Liver (tissue), 3 donors: ENCODE results near the gene KAT7.

Experiments used
- EGR1 ChIP-seq, 2 donors: IDR thresholded peaks; 2 replicates each; pipeline ENCODE4 v1.6.1; 2016 to 2018; ENCODE audit warnings: antibody characterized with exemption in 2 of 2, low read depth in 2 of 2
- GABPA ChIP-seq, 2 donors: IDR thresholded peaks in 1 of 2; conservative IDR thresholded peaks in 1 of 2; 2 replicates each; pipeline ENCODE4 v1.6.1; 2016; ENCODE audit warnings: antibody characterized with exemption in 2 of 2, mild to moderate bottlenecking in 1 of 2, moderate library complexity in 1 of 2
- HNF4A ChIP-seq, 2 donors: conservative IDR thresholded peaks; 2 replicates each; pipeline ENCODE4 v1.6.1; 2016; ENCODE audit warnings: antibody characterized with exemption in 2 of 2, mild to moderate bottlenecking in 2 of 2
- HNF4G ChIP-seq: IDR thresholded peaks from 2 replicates; pipeline ENCODE4 v1.6.1; 2016; ENCODE audit warnings: antibody characterized with exemption
- JUND ChIP-seq, 2 donors: IDR thresholded peaks; 2 replicates each; pipeline ENCODE4 v1.6.1; 2016; ENCODE audit warnings: antibody characterized with exemption in 2 of 2
- NR2F2 ChIP-seq: IDR thresholded peaks from 2 replicates; pipeline ENCODE4 v1.6.1; 2016; ENCODE audit warnings: antibody characterized with exemption
- RXRA ChIP-seq, 2 donors: IDR thresholded peaks; 2 replicates each; pipeline ENCODE4 v1.6.1; 2017 to 2018; ENCODE audit warnings: antibody characterized with exemption in 2 of 2, mild to moderate bottlenecking in 1 of 2
- SP1 ChIP-seq: IDR thresholded peaks from 2 replicates; pipeline ENCODE4 v1.6.1; 2018; ENCODE audit warnings: antibody characterized with exemption, mild to moderate bottlenecking
- TAF1 ChIP-seq: conservative IDR thresholded peaks from 2 replicates; pipeline ENCODE4 v1.6.1; 2016; ENCODE audit warnings: antibody characterized with exemption, mild to moderate bottlenecking
- TF ChIP-seq, protein P1 (sequence below): fragments of 150-350 bp; IDR thresholded peaks from 2 replicates; pipeline ENCODE4 v1.5.1; 2017; ENCODE audit warnings: improper control_type of control experiment, low read depth, low read length; ENCODE audit not compliant: missing input control
- TF ChIP-seq, protein P2 (sequence below): IDR thresholded peaks from 2 replicates; pipeline ENCODE4 v1.6.1; 2016; ENCODE audit warnings: antibody characterized with exemption
- TF ChIP-seq, protein P3 (sequence below): IDR thresholded peaks from 2 replicates; pipeline ENCODE4 v1.6.1; 2016; ENCODE audit warnings: antibody characterized with exemption, mild to moderate bottlenecking
- TF ChIP-seq, protein P4 (sequence below): IDR thresholded peaks from 2 replicates; pipeline ENCODE4 v1.6.1; 2016; ENCODE audit warnings: antibody characterized with exemption
- donor health status: healthy.
- donor health status: healthy.

DNA sequence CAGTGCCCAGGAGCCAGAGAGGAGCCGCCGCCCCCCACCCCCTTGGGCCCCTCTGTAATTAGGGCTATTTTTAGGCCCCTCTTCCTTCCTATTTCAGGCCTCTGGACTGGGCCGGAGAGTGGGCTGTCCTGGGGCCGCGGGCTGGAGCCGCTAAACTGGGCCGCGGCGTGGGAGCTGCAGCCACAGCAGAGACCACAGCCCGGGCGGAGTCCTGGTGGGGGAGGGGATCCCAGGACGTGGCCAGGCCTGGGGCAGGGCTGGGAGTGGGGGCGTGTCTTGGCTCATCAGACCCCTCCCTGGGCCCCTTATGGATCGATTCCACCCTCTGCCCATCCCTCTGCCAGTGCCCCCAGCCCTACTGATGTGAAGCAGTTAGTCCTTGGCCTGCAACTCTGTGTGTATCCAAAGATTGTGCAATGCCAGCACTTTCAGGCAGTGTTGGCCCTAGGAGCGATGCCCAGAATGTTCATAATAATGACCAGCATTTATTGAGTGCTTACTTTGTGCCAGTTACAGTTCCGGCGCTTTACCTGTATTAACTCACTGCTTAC lies 74.4 kb downstream of the KAT7 start:
- TF ChIP-seq, protein P1, sequence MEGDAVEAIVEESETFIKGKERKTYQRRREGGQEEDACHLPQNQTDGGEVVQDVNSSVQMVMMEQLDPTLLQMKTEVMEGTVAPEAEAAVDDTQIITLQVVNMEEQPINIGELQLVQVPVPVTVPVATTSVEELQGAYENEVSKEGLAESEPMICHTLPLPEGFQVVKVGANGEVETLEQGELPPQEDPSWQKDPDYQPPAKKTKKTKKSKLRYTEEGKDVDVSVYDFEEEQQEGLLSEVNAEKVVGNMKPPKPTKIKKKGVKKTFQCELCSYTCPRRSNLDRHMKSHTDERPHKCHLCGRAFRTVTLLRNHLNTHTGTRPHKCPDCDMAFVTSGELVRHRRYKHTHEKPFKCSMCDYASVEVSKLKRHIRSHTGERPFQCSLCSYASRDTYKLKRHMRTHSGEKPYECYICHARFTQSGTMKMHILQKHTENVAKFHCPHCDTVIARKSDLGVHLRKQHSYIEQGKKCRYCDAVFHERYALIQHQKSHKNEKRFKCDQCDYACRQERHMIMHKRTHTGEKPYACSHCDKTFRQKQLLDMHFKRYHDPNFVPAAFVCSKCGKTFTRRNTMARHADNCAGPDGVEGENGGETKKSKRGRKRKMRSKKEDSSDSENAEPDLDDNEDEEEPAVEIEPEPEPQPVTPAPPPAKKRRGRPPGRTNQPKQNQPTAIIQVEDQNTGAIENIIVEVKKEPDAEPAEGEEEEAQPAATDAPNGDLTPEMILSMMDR: no peak
- no peak for TF ChIP-seq JUND (IDR thresholded peaks at IDR 0.05)
- no peak for TF ChIP-seq SP1
- TF ChIP-seq, protein P2, sequence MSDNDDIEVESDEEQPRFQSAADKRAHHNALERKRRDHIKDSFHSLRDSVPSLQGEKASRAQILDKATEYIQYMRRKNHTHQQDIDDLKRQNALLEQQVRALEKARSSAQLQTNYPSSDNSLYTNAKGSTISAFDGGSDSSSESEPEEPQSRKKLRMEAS: no peak
- no peak for TF ChIP-seq TAF1
- TF ChIP-seq HNF4G: no peak
- no peak for TF ChIP-seq EGR1 (IDR thresholded peaks at IDR 0.05; ENCODE audit: low read depth in 2 of 2)
- no peak for TF ChIP-seq RXRA (IDR thresholded peaks at IDR 0.05)
- TF ChIP-seq NR2F2: no peak
- TF ChIP-seq, protein P3, sequence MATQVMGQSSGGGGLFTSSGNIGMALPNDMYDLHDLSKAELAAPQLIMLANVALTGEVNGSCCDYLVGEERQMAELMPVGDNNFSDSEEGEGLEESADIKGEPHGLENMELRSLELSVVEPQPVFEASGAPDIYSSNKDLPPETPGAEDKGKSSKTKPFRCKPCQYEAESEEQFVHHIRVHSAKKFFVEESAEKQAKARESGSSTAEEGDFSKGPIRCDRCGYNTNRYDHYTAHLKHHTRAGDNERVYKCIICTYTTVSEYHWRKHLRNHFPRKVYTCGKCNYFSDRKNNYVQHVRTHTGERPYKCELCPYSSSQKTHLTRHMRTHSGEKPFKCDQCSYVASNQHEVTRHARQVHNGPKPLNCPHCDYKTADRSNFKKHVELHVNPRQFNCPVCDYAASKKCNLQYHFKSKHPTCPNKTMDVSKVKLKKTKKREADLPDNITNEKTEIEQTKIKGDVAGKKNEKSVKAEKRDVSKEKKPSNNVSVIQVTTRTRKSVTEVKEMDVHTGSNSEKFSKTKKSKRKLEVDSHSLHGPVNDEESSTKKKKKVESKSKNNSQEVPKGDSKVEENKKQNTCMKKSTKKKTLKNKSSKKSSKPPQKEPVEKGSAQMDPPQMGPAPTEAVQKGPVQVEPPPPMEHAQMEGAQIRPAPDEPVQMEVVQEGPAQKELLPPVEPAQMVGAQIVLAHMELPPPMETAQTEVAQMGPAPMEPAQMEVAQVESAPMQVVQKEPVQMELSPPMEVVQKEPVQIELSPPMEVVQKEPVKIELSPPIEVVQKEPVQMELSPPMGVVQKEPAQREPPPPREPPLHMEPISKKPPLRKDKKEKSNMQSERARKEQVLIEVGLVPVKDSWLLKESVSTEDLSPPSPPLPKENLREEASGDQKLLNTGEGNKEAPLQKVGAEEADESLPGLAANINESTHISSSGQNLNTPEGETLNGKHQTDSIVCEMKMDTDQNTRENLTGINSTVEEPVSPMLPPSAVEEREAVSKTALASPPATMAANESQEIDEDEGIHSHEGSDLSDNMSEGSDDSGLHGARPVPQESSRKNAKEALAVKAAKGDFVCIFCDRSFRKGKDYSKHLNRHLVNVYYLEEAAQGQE: no peak
- TF ChIP-seq, protein P4, sequence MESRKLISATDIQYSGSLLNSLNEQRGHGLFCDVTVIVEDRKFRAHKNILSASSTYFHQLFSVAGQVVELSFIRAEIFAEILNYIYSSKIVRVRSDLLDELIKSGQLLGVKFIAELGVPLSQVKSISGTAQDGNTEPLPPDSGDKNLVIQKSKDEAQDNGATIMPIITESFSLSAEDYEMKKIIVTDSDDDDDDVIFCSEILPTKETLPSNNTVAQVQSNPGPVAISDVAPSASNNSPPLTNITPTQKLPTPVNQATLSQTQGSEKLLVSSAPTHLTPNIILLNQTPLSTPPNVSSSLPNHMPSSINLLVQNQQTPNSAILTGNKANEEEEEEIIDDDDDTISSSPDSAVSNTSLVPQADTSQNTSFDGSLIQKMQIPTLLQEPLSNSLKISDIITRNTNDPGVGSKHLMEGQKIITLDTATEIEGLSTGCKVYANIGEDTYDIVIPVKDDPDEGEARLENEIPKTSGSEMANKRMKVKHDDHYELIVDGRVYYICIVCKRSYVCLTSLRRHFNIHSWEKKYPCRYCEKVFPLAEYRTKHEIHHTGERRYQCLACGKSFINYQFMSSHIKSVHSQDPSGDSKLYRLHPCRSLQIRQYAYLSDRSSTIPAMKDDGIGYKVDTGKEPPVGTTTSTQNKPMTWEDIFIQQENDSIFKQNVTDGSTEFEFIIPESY: no peak
- no peak for TF ChIP-seq GABPA (IDR thresholded peaks at IDR 0.05 in 1 of 2, conservative IDR thresholded peaks at IDR 0.05 in 1 of 2)
- TF ChIP-seq HNF4A (conservative IDR thresholded peaks at IDR 0.05): no peak
